Astrocyte of the cerebellum (primary cell): ENCODE data around the gene ABCG4.

Source experiments
- DNase-seq: peaks from one replicate; pipeline ENCODE4 v3.0.0-alpha.2; 2011; ENCODE audit warnings: low read depth
- H3K4me3 ChIP-seq: 2 replicates; pipeline ENCODE4 v1.5.1; 2011; ENCODE audit warnings: mild to moderate bottlenecking, low read depth, low read length, moderate library complexity
- in situ Hi-C: cut with HindIII; loops from 2 replicates; pipeline ENCODE4 v1.10.0; 2017; ENCODE audit warnings: low sequenced_read_pairs
- TF ChIP-seq, protein P1 (sequence below): IDR thresholded peaks from 2 replicates; pipeline ENCODE4 v1.5.1; 2012; ENCODE audit warnings: low read length, low read depth, moderate library complexity, mild to moderate bottlenecking; ENCODE audit errors: missing control alignments

The ABCG4 gene

DNA sequence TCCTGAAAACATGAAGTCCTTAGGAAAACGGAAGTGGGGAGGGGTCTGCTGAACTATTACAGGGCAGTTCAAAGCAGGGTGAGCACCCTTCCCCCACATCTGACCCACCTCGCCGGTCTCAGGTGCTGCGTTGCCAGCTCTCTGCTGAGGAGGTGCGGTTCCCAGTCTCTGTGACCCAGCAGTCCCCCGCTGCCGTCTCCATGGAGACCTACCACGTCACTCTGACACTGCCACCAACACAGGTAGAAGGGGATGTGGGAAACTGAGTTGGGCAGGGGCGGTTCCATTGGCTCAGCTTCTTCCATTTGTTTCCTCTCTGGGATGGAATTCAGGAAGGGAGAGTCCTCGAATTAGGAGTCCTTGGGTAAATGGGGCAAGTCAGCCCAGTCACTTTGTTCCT lies 38.4 kb upstream of the ABCG4 start:
- DNase-seq: no peak
- TF ChIP-seq, protein P1, sequence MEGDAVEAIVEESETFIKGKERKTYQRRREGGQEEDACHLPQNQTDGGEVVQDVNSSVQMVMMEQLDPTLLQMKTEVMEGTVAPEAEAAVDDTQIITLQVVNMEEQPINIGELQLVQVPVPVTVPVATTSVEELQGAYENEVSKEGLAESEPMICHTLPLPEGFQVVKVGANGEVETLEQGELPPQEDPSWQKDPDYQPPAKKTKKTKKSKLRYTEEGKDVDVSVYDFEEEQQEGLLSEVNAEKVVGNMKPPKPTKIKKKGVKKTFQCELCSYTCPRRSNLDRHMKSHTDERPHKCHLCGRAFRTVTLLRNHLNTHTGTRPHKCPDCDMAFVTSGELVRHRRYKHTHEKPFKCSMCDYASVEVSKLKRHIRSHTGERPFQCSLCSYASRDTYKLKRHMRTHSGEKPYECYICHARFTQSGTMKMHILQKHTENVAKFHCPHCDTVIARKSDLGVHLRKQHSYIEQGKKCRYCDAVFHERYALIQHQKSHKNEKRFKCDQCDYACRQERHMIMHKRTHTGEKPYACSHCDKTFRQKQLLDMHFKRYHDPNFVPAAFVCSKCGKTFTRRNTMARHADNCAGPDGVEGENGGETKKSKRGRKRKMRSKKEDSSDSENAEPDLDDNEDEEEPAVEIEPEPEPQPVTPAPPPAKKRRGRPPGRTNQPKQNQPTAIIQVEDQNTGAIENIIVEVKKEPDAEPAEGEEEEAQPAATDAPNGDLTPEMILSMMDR: no peak
- H3K4me3 ChIP-seq: no peak overlapping the region
- in situ Hi-C loops: loop anchor here (25.0 kb wide), 1 partner anchor 177 kb away; no protein-coding TSS in a partner anchor

DNA sequence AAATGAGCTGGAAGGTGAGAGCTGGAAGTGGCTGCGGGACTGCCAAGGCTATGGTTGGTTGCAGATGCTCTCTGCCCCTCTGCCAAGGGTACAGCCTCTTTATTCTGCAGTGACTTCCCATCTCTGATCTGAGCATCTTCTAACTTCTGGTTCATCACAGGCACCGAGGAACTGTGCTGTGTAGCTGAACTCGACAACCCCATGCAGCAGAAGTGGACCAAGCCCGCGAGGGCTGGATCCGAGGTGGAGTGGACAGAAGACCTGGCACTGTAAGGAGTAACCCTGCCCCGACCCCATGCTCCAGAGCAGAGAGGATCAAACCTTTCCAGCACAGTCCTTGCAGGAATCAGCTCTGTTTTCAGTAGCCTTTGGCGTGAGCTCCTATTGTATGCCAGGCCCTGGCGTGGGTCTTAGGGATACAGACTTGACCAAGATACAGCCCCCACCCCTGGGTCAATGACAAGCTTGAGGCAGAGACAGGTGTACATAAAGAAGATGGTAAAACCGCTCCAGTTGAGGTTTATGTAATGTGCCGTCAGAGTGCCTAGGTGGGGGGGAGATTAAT lies 37.4 kb upstream of the ABCG4 start:
- H3K4me3 ChIP-seq: no peak overlapping the region
- TF ChIP-seq, protein P1: no peak
- in situ Hi-C loops: loop anchor here (25.0 kb wide), 1 partner anchor 176 kb away; no protein-coding TSS in a partner anchor
- no peak for DNase-seq

DNA sequence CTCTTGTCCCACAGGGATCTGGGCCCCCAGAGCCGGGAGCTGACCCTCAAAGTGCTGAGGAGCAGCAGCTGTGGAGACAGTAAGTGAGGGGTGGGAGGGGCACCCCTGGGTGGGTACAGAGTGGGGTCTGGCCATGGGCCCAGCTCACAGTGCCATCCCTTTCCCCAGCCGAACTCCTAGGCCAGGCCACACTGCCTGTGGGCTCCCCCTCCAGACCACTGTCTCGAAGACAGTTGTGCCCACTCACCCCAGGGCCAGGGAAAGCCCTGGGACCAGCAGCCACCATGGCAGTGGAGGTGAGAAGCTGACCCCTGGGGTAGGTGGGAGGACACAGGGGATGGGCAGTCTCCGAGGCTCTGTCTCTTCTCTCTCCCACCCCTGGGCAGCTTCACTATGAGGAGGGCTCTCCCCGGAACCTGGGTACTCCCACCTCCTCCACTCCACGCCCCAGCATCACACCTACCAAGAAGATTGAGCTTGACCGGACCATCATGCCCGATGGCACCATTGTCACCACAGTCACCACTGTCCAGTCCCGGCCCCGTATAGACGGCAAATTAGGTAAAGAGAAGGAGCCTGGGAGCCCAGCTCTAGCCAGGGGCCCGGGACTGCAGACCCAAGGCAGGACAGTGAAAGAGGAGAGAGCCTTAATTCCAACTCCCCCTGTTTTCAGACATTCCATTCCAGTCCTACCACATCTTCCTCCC lies 36.4 kb upstream of the ABCG4 start:
- in situ Hi-C loops: loop anchor here (25.0 kb wide), 1 partner anchor 175 kb away; no protein-coding TSS in a partner anchor

DNA sequence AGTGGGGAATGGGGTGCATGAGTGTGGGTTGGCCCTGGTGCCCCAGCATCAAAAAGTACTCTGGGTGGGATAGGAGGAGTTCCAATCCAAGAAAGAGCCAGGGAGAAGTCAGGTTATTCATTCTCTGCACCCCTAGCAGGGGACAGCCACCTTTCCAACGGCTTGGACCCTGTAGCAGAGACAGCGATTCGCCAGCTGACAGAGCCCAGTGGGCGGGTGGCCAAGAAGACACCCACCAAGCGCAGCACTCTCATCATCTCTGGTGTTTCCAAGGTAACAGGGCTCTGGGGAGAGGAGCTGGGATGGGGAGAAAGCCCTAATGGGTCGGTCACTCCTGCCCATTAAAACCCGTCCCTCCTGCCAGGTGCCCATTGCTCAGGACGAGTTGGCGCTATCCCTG lies 35.1 kb upstream of the ABCG4 start:
- TF ChIP-seq, protein P1: no peak
- in situ Hi-C loops: loop anchor here (25.0 kb wide), 1 partner anchor 174 kb away; no protein-coding TSS in a partner anchor
- no peak overlapping the region for H3K4me3 ChIP-seq
- DNase-seq: no peak

More for the DNA sequence above, 36.4 kb upstream of the ABCG4 start:
- no peak for DNase-seq
- TF ChIP-seq, protein P1: no peak
- H3K4me3 ChIP-seq: no peak overlapping the region

DNA sequence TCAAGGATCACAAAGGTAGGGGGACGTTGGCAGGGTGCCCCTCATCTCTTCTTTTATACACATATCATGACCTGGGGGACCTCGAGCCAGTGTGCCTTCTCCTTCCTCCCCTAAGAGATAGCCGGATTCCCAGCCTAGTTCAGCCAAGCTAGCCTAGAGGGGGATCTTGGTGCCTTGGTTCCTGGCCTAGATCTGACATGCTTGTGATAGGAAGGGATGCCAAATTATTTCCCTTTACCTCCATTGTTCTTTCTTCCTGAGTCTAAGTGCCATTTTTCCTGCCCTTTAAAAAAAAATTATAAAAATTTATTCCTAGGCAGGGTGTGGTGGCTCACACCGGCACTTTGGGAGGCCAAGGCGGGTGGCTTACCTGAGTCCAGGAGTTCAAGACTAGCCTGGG lies 34.5 kb upstream of the ABCG4 start:
- no peak overlapping the region for H3K4me3 ChIP-seq
- DNase-seq: no peak
- in situ Hi-C loops: loop anchor here (25.0 kb wide), 1 partner anchor 173 kb away; no protein-coding TSS in a partner anchor
- TF ChIP-seq, protein P1: no peak

DNA sequence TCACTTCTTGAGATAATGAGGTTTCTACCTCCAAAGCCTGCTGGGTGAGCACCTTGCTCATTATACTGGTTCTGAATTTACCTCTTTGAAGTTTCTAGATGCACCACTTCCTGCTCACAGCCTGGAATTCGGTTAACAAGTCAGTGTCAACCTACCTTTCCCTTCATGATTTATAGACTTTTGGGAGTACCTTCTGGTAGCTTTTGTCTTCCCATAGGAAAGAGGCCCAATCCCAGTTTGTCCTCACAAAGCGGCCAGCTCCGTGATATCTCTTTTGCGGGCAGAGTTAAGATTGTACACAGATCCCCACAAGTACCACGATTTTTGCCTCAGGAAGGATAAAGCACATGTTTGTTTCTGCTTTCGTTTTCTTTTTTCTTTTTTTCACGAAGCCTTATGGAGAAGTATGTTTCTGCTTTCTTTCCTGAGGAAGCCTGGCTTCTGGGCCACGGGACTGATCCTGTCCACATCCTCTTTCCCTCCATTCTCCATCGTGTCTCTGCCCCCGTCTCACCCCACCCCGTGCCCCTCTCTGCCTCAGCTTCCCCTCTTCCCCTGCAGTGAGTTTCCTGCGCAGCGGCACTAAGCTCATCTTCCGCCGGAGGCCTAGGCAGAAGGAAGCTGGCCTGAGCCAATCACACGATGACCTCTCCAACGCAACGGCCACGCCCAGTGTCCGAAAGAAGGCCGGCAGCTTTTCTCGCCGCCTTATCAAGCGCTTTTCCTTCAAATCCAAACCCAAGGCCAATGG lies 33.2 kb upstream of the ABCG4 start:
- TF ChIP-seq, protein P1: no peak
- DNase-seq: no peak
- in situ Hi-C loops: loop anchor here (25.0 kb wide), 1 partner anchor 172 kb away; no protein-coding TSS in a partner anchor
- no peak overlapping the region for H3K4me3 ChIP-seq
